ENCODE measurements around the gene MTX2.

Gene MTX2

DNA sequence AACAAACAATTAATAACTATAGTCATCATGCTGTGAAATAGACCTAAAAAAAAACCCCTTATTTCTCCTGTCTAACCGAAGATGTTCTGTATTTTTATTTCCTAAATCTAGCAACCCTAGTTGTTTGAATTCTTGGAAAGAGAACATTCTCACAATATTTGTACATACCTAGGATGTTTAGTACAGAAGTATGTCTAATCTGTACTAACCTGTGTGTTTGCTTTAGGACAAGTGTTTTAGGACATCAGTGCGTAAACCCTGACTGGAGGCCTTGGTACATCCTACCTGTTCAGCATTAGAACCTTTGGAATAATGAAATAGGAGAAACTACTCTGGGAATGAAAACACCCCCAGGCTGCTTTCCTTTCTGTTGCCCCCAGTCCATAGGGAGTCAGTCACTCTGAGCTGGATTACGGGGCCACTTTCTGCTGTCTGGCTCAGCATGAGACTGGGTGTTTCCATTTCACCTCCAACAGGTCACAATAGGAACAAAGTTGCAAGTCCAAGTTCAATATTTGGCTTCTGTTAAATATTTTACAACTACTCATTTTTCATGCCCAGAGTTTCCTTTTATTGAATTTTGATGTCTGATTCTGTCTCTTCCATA, 114.7 kb downstream of the MTX2 start:
- no peak for DNase-seq

DNA sequence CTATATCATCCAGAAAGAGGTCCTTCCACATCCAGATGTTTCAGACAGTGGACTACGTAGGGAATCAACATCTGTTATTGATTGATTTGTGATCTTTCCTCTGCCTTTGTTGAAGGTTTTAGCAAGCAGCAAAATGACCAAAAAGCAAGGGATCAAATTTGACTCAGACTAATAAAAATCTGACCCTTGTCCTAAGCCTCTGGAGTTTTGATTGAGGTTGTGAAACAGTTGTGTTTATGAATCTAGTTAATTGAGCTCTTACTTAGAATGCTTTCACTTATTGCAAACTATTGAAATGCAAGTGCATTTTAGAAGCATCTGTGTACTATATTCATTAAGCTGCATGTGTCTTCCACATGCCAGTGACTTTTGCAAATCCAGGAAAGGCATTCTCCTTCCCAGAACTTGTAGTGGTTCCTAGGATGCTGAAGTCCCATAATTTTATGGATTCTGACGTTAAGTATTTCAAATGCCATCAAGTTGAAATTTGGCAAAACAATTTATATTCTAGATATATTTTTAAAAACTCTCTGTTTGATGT, 116.0 kb downstream of the MTX2 start:
- DNase-seq: no peak

DNA sequence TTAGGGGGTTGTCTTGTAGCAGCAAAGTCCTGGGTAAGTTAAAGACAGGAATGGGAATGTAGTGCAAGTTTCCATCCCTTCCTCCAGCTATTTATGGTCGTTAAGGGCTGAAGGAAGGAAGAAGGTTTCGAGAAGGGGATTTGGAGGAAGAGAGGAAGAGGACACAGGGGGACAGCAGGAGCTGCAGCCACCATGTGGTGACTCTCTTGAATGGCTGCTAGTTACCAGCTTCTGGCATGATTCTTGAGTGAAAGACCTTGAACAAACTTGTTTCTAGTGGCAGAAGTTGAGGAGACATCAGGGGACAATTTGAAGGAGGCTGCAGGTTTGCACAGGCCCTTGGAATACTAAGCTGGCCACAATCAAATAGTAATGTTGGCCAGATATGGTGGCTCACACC, 116.6 kb downstream of the MTX2 start:
- no peak for DNase-seq
